HG03354 (cell line): Measurements from ENCODE around the gene SBNO1.
"Not testable (repeated sequence)": the region's sequence is repeated elsewhere in the genome, so short reads cannot be mapped to it uniquely, and the experiment has no call there.

ENCODE experiments used
- ATAC-seq: cut with Tn5 transposase; IDR thresholded peaks from one replicate; pipeline ENCODE4 v1.9.1; 2021; ENCODE audit warnings: mild to moderate bottlenecking; ENCODE audit not compliant: unreplicated experiment, poor library complexity, severe bottlenecking

The SBNO1 gene

GRCh38 chr12:123389560-123390351 lies 25.1 kb upstream of the SBNO1 start:
- peak; percentile 34 for ATAC-seq

GRCh38 chr12:123388951-123389559 lies 24.4 kb upstream of the SBNO1 start:
- peak; percentile 28 for ATAC-seq

GRCh38 chr12:123388177-123388950 lies 23.7 kb upstream of the SBNO1 start:
- ATAC-seq = peak; percentile 44

- ATAC-seq = no peak
These were observed 23.0 kb upstream of the SBNO1 start for GRCh38 chr12:123387508-123388176.

- not testable (repeated sequence) for ATAC-seq
These were observed 20.9 kb upstream of the SBNO1 start for GRCh38 chr12:123385536-123385935.

GRCh38 chr12:123384994-123385376 lies 20.3 kb upstream of the SBNO1 start:
- no peak for ATAC-seq

GRCh38 chr12:123384318-123384993 lies 19.8 kb upstream of the SBNO1 start:
- no peak for ATAC-seq

GRCh38 chr12:123382684-123383083 lies 18.0 kb upstream of the SBNO1 start:
- ATAC-seq = no peak

GRCh38 chr12:123379391-123379790 lies 14.7 kb upstream of the SBNO1 start:
- ATAC-seq = no peak

GRCh38 chr12:123372415-123372814 lies 7.8 kb upstream of the SBNO1 start:
- not testable (repeated sequence) for ATAC-seq

- not testable (repeated sequence) for ATAC-seq
These were observed 7.2 kb upstream of the SBNO1 start for GRCh38 chr12:123371667-123372368.

GRCh38 chr12:123369229-123369628 lies 4.6 kb upstream of the SBNO1 start:
- ATAC-seq = no peak

GRCh38 chr12:123368431-123368830 lies 3.8 kb upstream of the SBNO1 start:
- not testable (repeated sequence) for ATAC-seq

GRCh38 chr12:123367511-123367910 lies 2.9 kb upstream of the SBNO1 start:
- ATAC-seq = no peak

GRCh38 chr12:123365025-123365917 lies 624 bp upstream of the SBNO1 start:
- peak; percentile 68 for ATAC-seq

GRCh38 chr12:123363740-123364531 lies 711 bp downstream of the SBNO1 start:
- ATAC-seq = peak; percentile 14

GRCh38 chr12:123363390-123363739 lies 1.3 kb downstream of the SBNO1 start:
- ATAC-seq = no peak
